Gastrocnemius medialis (tissue), 4 donors: Measurements from ENCODE around the gene MRPL10. TPM values are rescaled to one million over a fixed set of nuclear protein-coding genes. Genes with fewer than 3 reads are reported as not detected.

Source experiments
- ATAC-seq, 2 donors: fragments of 150-250 bp; one replicate each; pipeline ENCODE4 v1.9.1; 2016
- DNase-seq, 2 donors: peaks; one replicate each; pipeline ENCODE4 v3.0.0-alpha.2; 2019
- H3K27ac ChIP-seq, 4 donors: fragments of 200-600 bp; sonication (generic); 1 replicate in 1 of 4; 2 replicates in 3 of 4; pipeline ENCODE4 v1.5.1; 2016 to 2018; ENCODE audit warnings: mild to moderate bottlenecking in 2 of 4, moderate library complexity in 1 of 4
- H3K27me3 ChIP-seq, 3 donors: fragments of 200-600 bp; sonication (generic) in 2 of 3; 1 replicate in 1 of 3; 2 replicates in 2 of 3; pipeline versions ENCODE4 v1.5.1 to v1.6.0; 2016 to 2019; ENCODE audit warnings: mild to moderate bottlenecking in 1 of 3, moderate library complexity in 1 of 3
- H3K36me3 ChIP-seq, 2 donors: fragments of 200-600 bp; sonication (generic) in 1 of 2; one replicate each; pipeline ENCODE4 v1.5.1; 2017 to 2018
- H3K4me1 ChIP-seq, 2 donors: fragments of 200-600 bp; sonication (generic) in 1 of 2; one replicate each; pipeline ENCODE4 v1.5.1; 2016 to 2017; ENCODE audit warnings: mild to moderate bottlenecking in 2 of 2
- H3K4me3 ChIP-seq, 4 donors: fragments of 200-600 bp; sonication (generic) in 3 of 4; 1 replicate in 1 of 4; 2 replicates in 3 of 4; pipeline ENCODE4 v1.5.1; 2016 to 2019; ENCODE audit warnings: mild to moderate bottlenecking in 2 of 4
- H3K9me3 ChIP-seq, 3 donors: fragments of 200-600 bp; sonication (generic) in 2 of 3; 1 replicate in 1 of 3; 2 replicates in 2 of 3; pipeline ENCODE4 v1.5.1; 2016 to 2019
- POLR2A ChIP-seq, 2 donors: fragments of 450-650 bp; IDR thresholded peaks; one replicate each; pipeline ENCODE4 v1.6.1; 2017; ENCODE audit warnings: antibody characterized with exemption in 2 of 2, mild to moderate bottlenecking in 2 of 2, moderate library complexity in 2 of 2
- in situ Hi-C, 4 donors: fragments of 200-750 bp; cut with MboI; loops; one replicate each; pipeline versions ENCODE4 v1.15.0 to v1.8.0; 2017; ENCODE audit warnings: low sequenced_read_pairs in 4 of 4
- intact Hi-C: fragments of 100-400 bp; cut with DNase I; formaldehyde crosslinking; loops from one replicate; pipeline ENCODE4 v1.15.1; 2023; ENCODE audit warnings: low total_unique reads
- total RNA-seq, 4 donors: library from RNA; depleted of rRNA; stranded (reverse); fragments of >200 nt; gene quantifications; one replicate each; pipeline versions ENCODE4 v1.1.0 to v1.2.3, GENCODE V29; 2016
- TF ChIP-seq, protein P1 (sequence below), 5 experiments: fragments of 450-650 bp in 3 of 5; fragments of 200-600 bp in 2 of 5; sonication (generic) in 2 of 5; IDR thresholded peaks in 4 of 5; conservative IDR thresholded peaks in 1 of 5; 1 replicate in 4 of 5; 2 replicates in 1 of 5; pipeline ENCODE4 v1.5.1; 2016 to 2019; ENCODE audit warnings: antibody characterized with exemption in 5 of 5, mild to moderate bottlenecking in 3 of 5, moderate library complexity in 3 of 5

The MRPL10 gene
- total RNA-seq, 4 donors from 2014 or later = 38.6 to 76.5 (median 49.6) TPM

DNA sequence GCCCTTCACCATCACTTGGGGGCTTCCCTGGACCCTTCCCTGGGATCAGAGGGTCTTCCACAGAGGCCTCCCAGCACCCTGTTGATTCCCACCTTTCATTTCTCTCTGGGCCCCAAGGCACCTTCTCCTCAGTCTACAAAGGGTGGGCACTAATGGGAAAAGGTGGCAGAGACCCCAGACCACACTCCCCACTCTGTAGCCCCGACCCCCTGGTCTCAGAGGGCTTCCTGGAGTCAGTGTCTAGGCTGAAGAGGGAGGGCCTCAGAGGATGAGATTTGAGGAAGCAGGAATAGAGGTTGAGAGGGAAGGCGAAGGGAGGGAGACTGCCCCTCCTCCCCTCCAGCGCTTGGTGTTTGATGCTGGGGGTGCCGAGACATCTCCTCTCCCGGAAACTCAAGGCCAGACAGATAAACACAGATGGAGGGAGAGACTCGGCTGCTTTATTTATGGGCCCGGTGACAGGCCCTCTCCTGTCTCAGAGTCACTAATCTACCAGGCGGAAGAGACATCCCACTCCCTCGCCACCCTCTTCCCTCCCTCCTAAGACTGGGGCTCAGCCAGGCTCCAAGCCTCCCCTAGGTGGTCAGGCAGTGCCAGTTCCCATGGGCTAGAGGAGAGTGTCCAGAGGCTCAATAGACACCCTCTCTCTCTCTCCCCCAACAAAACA is 46.2 kb upstream of the MRPL10 start:
- Histone ChIP-seq H3K27me3 (peaks cover 28 to 40% (median 32%) of the 10 kb centered on the region in 3 donors), H3K36me3 (no peaks in the 10 kb centered on the region), H3K9me3 (no peaks in the 10 kb centered on the region), H3K4me1 (peaks cover 2 to 4% of the 10 kb centered on the region in 2 donors), H3K27ac (no peak overlapping the region), H3K4me3 (no peak overlapping the region)
- intact Hi-C loops (no loop called here), in situ Hi-C loops (no loop called here)
- ATAC-seq = no peak
- TF ChIP-seq, protein P1, sequence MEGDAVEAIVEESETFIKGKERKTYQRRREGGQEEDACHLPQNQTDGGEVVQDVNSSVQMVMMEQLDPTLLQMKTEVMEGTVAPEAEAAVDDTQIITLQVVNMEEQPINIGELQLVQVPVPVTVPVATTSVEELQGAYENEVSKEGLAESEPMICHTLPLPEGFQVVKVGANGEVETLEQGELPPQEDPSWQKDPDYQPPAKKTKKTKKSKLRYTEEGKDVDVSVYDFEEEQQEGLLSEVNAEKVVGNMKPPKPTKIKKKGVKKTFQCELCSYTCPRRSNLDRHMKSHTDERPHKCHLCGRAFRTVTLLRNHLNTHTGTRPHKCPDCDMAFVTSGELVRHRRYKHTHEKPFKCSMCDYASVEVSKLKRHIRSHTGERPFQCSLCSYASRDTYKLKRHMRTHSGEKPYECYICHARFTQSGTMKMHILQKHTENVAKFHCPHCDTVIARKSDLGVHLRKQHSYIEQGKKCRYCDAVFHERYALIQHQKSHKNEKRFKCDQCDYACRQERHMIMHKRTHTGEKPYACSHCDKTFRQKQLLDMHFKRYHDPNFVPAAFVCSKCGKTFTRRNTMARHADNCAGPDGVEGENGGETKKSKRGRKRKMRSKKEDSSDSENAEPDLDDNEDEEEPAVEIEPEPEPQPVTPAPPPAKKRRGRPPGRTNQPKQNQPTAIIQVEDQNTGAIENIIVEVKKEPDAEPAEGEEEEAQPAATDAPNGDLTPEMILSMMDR (IDR thresholded peaks at IDR 0.05 in 4 of 5, conservative IDR thresholded peaks at IDR 0.05 in 1 of 5) = no peak
- no peak for TF ChIP-seq POLR2A (IDR thresholded peaks at IDR 0.05)
- no peak for DNase-seq

DNA sequence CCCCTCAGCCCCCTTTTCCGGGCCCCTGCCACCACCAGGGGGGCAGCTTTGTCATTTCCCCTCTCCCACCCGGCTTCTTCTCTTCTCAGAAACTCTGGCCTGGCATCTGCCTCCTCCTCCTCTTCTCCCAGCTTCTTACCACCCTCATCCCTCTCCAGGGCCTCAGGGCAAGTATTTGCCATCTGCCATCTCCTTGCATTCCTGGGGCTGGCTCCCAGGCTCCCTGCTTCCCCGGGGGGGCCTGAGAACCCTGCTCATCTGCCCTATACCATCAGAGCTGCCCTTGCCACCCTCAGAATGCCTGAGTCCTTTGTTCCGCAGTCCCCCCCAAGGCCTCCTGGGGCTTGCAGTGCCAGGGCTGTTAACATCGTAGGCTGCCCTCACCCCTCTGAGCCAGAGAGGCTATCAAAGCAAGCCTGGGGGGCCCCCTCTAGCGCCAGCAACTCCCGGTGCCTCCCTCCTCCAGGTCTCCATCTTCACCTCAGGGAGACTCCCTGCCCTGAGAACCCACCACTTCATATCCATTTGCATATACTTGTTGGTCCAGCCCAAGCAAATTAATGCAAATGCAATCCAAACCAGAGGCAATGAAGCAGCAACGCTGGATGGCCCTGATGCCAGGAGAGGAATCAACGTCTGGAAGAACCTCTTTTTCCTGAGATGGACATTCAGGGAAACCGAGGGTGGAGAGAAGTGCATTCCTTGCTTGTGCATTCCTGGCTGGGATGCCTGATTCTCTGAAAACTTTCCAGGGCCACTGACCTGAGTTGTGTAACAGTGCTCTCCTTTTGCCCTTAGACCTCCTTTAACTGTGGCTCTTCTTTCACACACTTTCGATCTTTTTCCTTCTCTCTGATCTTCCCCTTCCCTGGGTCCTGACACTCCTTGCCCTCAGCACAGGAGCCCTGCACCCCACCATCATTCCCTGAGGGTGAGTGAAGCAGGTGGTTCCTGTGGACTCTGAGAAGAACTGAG is 44.0 kb upstream of the MRPL10 start:
- Histone ChIP-seq H3K27ac (no peak overlapping the region), H3K4me1 (no peaks in the 10 kb centered on the region), H3K4me3 (no peak overlapping the region), H3K27me3 (peaks cover 38 to 61% (median 49%) of the 10 kb centered on the region in 3 donors), H3K36me3 (no peaks in the 10 kb centered on the region), H3K9me3 (no peaks in the 10 kb centered on the region)
- ATAC-seq (no peak), DNase-seq (no peak)
- TF ChIP-seq, protein P1 (IDR thresholded peaks at IDR 0.05 in 4 of 5, conservative IDR thresholded peaks at IDR 0.05 in 1 of 5) = no peak
- TF ChIP-seq POLR2A (IDR thresholded peaks at IDR 0.05) = no peak
- intact Hi-C loops (no loop called here), in situ Hi-C loops (no loop called here)

DNA sequence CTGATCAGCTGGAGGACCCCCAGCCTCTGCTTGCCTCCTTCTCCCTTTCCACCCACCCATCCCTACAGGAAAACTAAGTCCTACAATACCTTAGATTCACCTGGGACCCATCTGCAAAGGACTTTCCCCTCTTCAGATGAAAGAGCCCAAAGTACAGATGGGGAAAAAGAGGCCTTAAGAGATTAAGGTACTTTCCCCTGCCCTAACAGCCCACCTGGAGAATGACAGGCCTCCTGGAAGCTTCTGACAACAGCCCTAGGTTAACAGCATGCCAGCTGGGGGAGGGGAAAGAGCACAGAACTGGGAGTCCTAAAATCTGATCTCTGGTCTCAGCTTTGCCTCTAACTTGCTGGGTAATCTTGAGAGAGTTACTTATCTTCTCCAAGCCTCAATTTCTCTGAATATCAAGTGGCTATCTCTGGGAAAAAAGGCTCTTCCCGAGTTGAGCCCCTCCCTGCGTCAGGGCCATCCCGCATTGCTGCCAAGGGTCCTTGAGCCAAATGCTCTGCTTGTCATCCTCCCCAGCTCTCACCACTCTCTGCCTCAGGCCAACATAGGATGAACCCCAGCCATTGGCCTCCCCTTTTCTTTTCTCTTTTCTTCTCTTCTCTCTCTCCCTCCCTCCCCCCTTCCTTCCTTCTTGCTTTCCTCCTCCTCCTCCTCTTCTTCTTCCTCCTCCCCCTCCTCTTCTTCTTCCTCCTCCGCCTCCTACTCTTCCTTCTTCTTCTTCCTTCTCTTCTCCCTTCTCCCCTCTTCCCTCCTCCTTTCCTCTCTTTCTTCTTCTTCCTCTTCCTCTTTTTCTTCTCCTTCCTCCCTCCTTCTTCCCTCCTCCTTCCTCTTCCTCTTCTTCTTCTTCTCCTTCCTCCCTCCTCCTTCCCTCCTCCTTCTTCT is 42.1 kb upstream of the MRPL10 start:
- TF ChIP-seq, protein P1 (IDR thresholded peaks at IDR 0.05 in 4 of 5, conservative IDR thresholded peaks at IDR 0.05 in 1 of 5) = no peak
- TF ChIP-seq POLR2A (IDR thresholded peaks at IDR 0.05) = no peak
- Histone ChIP-seq H3K27me3 (peaks cover 45 to 78% (median 51%) of the 10 kb centered on the region in 3 donors), H3K9me3 (no peaks in the 10 kb centered on the region), H3K36me3 (no peaks in the 10 kb centered on the region), H3K4me1 (no peaks in the 10 kb centered on the region), H3K4me3 (no peak overlapping the region), H3K27ac (no peak overlapping the region)
- in situ Hi-C loops = no loop called here
- no peak for DNase-seq
- no peak for ATAC-seq
- intact Hi-C loops = no loop called here

DNA sequence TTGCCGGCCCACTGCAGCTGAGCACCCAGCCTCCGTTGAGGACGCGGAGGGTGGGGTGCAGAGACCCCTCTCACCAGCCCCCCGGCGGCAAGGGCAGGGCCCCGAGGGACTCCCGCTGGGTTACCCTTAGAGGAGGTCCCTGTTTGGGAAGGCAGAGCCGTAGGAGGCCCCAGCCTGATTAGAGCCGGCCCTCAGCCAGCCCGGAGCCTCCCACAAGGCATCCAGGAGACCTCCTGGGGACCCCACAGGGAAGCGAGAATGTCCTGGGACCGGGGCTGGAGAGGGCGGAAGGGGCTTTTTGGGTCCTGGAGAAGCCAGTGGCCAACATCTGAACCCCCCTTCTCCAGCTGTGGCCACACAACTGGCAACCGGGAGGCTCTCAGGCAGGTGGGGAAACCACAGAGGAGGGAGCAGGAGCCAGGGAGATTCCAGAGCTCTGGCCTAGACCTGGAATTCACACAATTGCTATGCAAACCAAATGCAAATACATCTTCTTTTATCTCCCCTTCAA is 41.4 kb upstream of the MRPL10 start:
- no peak overlapping the region for H3K4me3 ChIP-seq

More for the DNA sequence above, 41.4 kb upstream of the MRPL10 start:
- peaks cover 47 to 80% (median 53%) of the 10 kb centered on the region in 3 donors for H3K27me3 ChIP-seq
- intact Hi-C loops (no loop called here), in situ Hi-C loops (no loop called here)
- ATAC-seq (no peak), DNase-seq (no peak)
- TF ChIP-seq POLR2A (IDR thresholded peaks at IDR 0.05) = no peak
- TF ChIP-seq, protein P1 (IDR thresholded peaks at IDR 0.05 in 4 of 5, conservative IDR thresholded peaks at IDR 0.05 in 1 of 5) = no peak
- no peak overlapping the region for H3K27ac ChIP-seq
- no peaks in the 10 kb centered on the region for H3K36me3 ChIP-seq
- no peaks in the 10 kb centered on the region for H3K9me3 ChIP-seq
- H3K4me1 ChIP-seq = no peaks in the 10 kb centered on the region
